Pons (tissue), 1 donor: ENCODE results near the gene DOK4.
"Not testable (repeated sequence)": the region's sequence is repeated elsewhere in the genome, so short reads cannot be mapped to it uniquely, and the experiment has no call there.

Source experiments
- DNase-seq: peaks from one replicate; pipeline ENCODE4 v3.0.0-alpha.2; 2016; ENCODE audit warnings: low spot score

The DOK4 gene

GRCh38 chr16:57502048-57502775 lies 15.9 kb upstream of the DOK4 start:
- no peak for DNase-seq

- no peak for DNase-seq
These were observed 15.2 kb upstream of the DOK4 start for GRCh38 chr16:57501492-57501891.

- DNase-seq: no peak
These were observed 14.4 kb upstream of the DOK4 start for GRCh38 chr16:57500578-57501111.

GRCh38 chr16:57499941-57500340 lies 13.6 kb upstream of the DOK4 start:
- DNase-seq: not testable (repeated sequence)

- DNase-seq: no peak
These were observed 11.7 kb upstream of the DOK4 start for GRCh38 chr16:57498031-57498430.

- no peak for DNase-seq
These were observed 10.8 kb upstream of the DOK4 start for GRCh38 chr16:57497121-57497520.

GRCh38 chr16:57493767-57494166 lies 7.5 kb upstream of the DOK4 start:
- DNase-seq: no peak

GRCh38 chr16:57489229-57489628 lies 2.9 kb upstream of the DOK4 start:
- DNase-seq: no peak

- no peak for DNase-seq
These were observed 853 bp upstream of the DOK4 start for GRCh38 chr16:57486858-57487834.

- DNase-seq: no peak
These were observed 990 bp downstream of the DOK4 start for GRCh38 chr16:57485091-57485915.

GRCh38 chr16:57484515-57485005 lies 1.7 kb downstream of the DOK4 start:
- no peak for DNase-seq

GRCh38 chr16:57483725-57484514 lies 2.4 kb downstream of the DOK4 start:
- no peak for DNase-seq

- DNase-seq: no peak
These were observed 3.3 kb downstream of the DOK4 start for GRCh38 chr16:57482845-57483545.

GRCh38 chr16:57481421-57481820 lies 4.9 kb downstream of the DOK4 start:
- DNase-seq: no peak

- DNase-seq: no peak
These were observed 5.5 kb downstream of the DOK4 start for GRCh38 chr16:57480754-57481230.

GRCh38 chr16:57479976-57480753 lies 6.1 kb downstream of the DOK4 start:
- DNase-seq: no peak

- no peak for DNase-seq
These were observed 6.9 kb downstream of the DOK4 start for GRCh38 chr16:57479205-57479975.

GRCh38 chr16:57478396-57479204 lies 7.7 kb downstream of the DOK4 start:
- no peak for DNase-seq
